Spleen (tissue), 7 donors: ENCODE data around the gene ID4.

ENCODE experiments used
- CTCF ChIP-seq, 11 experiments: fragments of 200-600 bp in 7 of 11; fragments of 450-650 bp in 4 of 11; sonication (generic) in 4 of 11; IDR thresholded peaks in 8 of 11; conservative IDR thresholded peaks in 3 of 11; 1 replicate in 7 of 11; 2 replicates in 4 of 11; pipeline versions ENCODE4 v1.4.0 to v1.8.0; 2016 to 2021; ENCODE audit warnings: antibody characterized with exemption in 11 of 11, inconsistent platforms in 4 of 11, mild to moderate bottlenecking in 1 of 11
- POLR2A ChIP-seq, 3 donors: fragments of 450-650 bp; IDR thresholded peaks; one replicate each; pipeline ENCODE4 v1.5.1; 2017; ENCODE audit warnings: antibody characterized with exemption in 3 of 3, mild to moderate bottlenecking in 1 of 3
- donor health status: DM: no; HTN: no; CAD: no; lungs with moderate emphysema.
- donor health status: DM: no; HTN: no; CAD: no.
- donor health status: DM: no; HTN: no; CAD: no.

- no peak for TF ChIP-seq POLR2A (IDR thresholded peaks at IDR 0.05)
- no peak for TF ChIP-seq CTCF (IDR thresholded peaks at IDR 0.05 in 8 of 11, conservative IDR thresholded peaks at IDR 0.05 in 3 of 11)
Observed at GRCh38 chr6:19791267-19791666, 45.9 kb upstream of the ID4 start.
